Medulla oblongata (tissue), 1 donor: ENCODE data around the gene SCUBE1.
"Not testable (repeated sequence)": the region's sequence is repeated elsewhere in the genome, so short reads cannot be mapped to it uniquely, and the experiment has no call there.

Experiments used
- DNase-seq: peaks from one replicate; pipeline ENCODE4 v3.0.0-alpha.2; 2015; ENCODE audit errors: extremely low spot score

SCUBE1 gene

DNA sequence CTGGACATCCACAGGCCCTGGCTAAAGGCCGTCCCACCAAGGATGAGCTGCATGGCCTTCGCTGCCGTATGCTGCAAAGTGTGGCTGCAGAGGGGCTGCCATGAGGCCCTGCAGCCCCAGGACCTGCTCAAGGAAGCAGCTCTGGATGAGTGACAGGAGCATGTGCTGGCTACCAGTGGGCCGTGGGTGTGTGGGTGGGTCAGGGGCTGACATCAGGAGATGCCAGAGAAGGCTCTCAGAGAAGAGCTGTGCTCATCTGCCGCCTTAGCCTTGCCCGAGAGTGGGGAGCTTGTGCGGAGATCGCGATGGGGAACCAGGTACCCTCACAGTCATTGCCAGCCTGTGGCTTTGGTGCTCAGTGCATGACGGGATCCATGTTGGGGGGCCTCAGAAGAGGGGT is 41.3 kb downstream of the SCUBE1 start:
- no peak for DNase-seq

DNA sequence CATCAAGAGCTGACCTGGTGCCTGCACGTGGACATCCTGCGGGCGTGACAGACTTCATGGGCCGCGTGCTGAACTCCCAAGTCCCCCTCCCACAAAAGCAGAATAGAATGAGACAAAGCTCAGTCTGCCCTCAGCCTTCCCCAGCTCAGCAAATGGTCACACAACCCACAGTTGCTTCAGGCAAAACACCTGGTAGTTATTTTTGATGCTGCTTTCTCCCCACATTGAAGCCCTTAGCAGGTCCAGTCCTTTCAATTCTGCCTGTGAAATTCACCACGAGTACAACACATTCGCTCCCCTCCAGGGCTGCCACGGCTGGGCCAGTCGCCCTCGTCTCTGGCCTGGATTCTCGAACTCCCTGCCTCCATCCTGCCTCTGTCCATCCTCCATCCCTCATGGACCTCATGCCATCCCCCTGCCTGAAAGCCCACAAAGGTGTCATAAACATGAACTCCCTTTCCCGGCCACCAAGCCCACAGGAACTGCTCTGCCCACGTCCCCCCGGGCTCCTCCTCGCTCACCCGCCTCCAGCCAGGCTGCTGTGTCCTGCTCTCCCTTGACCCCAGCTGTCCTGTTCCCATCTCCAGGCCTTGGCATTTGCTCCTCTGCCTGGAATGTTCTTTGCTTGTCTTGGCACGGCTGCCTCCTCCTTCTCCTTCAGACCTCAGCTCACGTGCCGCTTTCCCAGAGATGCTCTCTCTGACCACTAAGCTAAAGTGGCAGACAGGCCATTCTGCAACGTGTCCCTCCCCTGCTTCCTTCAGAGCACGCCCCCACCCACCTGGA is 42.1 kb downstream of the SCUBE1 start:
- DNase-seq = no peak

DNA sequence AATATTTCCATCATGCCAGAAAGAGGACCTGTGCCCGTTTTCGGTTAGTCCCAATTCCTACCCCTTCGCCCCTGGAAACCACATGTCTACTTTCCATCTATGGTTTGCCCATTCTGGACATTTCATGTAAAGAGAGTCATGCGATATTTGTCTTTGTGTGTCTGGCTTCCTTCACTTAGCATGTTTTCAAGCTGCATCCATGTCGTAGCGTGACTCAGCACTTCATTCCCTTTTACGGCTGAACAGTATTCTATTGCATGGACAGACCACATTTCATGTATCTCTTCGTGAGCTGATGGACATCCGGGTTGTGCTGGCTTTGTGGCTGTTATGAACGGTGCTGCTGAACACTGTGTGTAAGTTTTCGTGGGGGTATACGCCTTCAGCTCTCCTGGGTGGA is 43.4 kb downstream of the SCUBE1 start:
- DNase-seq = no peak

DNA sequence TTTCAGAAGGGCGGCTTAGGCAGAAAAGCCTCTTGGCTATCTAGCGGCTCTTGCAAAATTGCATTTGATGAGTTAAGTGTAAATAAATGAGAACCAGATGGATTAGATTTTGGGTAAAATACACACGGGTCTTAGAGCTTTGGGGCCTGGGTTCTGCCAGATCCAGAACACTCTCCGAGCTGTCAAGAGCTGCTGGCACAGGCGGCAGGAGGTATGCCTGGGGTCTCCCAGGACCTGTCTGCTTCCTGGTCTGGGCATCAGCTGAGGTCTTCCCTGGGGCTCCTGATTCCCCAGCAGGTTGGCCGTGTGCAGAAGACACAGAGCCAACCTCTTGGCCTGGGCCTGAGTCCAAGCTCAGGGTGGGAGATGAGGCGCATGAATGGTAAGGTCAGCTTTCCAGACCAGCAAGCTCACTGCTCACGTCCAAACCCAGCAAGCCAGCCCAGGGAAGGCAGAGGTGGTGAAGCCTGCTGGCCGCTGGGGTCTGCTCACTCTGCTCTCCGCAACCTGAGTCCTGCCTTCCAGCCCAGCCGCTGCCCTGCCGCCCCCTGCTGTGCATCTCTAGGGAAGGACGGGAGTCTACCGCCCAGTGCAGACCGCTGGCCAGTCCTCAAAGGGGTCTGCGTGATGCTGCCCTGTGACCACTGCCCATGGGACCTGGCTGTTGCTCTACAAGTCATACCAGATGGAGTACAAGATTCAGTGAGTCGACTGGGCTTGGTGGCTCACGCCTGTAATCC is 44.9 kb downstream of the SCUBE1 start:
- no peak for DNase-seq

DNA sequence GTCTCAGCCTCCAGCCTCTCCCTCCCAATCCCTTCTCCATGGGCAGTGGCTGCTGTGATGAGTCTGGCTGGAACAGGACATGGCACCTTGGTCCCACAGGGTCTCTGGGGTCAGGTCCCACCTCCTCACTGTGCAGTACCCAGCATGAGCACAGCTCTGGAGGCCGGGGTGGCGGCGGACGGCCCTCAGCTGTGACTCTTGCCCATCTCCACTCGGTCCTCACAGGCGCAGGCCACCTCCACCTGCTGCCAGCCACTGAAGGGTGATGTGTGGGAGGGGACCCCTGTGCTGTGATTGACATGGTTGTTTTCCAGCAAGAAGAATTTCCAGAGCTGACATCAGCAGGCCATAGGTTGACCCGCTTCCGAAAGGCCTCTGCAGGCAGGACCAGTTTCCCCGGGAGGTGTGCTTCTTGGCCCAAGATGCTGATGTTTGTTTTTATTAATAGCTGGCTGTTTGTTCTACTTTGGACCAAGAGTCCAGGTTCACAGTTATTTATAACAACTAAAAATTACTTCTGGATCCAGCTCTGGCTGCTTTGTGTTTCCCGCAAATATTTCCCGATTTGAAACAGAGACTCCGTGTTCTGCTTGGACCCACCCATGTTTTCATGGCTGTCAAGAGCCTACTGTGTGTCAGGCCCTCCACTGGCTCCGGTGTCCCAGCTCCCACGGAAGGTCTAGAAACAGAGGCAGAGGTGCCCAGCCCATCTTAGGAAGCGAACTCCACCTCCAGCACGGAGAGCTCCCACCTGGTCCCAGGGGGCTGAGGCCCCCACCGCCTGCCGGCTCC is 45.7 kb downstream of the SCUBE1 start:
- no peak for DNase-seq

DNA sequence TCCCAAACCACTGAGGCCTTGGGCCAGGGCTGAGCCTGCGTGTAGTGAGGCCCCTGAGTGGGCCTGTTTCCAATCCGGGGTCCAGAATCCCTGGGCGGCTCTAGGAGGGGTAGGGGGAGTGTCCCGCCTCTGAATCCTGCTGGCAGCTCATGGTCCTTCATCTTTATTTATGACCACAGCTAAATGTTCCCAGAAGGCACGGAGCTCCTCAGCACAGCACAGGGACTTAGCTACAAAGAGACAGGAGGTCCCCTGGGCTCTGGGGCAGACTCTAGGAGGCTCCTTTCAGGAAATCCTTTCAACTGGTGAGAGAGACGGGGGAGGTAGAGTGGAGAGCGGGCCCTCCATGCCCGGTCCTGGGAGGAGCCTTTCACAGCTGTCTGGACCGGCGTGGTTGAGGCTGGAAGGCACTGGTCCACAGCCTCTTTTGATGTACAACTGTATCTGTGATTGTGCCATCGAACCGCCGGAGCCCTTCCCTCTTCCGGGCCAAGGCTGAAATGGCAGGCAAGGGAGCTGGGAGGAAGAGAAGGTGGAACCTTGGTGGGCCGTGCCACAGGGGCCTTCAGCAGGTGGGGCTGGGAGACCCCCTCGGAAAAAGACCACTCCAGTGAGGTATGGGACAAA is 46.8 kb downstream of the SCUBE1 start:
- no peak for DNase-seq

DNA sequence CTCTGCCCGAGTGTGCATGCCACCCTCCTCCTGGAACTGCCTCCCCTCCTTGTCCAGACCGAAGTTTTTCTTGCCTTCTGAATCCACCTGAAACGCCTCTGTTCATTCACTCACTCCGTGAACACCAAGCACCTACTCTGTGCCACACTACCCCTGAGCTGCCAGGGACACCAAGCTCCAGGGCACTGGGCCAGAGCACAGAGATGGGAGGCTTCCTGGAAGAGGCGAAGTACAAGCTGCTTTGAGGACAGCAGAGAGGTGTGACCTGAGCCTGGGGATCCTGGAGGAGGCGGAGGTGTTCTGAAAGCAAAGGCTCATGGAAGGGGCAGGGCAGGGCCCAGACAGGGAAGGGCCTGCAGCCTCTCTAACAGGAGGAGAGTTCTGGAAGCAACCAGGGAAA is 47.5 kb downstream of the SCUBE1 start:
- DNase-seq = no peak

DNA sequence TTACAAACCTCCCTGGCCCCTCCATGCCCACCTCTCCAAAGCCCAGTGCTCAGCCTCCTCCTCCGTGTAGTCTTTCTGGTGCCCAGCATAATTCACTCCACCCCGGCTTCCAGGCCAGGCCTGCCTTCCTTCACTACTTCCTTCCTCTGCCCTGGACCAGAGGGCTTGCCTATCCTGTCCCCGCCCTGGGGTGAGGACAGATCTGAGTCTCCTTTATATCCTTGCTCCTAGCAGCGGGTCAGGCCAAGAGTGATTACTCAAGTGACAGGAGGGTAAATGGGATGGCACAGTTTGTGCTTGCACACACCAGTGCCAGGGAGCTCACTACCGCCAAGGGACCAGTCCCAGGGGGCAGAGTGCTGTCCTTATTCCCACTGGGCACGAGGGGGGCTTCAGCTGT is 48.0 kb downstream of the SCUBE1 start:
- DNase-seq = no peak

DNA sequence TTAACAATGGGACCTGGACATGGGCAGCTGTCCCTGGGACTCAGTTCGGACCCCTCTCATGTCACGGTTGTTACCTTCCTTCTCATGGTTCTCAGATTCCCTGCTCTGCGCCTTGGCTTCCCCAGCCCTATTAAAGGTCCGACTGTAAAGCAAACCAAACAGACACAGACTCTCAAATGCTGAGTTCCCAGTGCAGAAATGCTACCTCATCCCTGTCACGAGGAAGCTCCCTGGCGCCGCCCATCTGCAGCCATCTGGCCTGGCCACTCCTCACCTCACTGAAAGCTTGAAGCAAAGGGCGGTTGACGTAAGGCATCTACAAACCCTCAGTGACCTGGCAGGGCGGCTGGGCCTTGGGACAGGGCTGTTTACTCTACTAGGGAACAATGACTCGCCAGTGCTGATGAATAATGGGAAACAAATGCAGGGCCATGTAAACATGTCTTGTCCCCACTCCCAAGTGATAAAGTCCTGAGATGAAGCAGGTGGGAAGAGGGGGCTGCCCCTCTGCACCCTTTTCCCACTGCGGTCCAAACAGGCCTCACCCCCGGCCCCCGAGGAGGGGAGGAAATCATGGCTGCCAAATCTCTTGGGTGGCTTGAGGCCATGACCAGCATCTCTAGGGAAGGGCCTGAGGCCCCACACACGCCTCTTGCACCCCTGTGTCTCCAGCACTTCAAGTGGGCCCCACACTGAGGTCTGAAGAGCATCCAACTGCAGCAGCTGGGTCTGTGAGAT is 49.3 kb downstream of the SCUBE1 start:
- DNase-seq = peak; percentile 12

DNA sequence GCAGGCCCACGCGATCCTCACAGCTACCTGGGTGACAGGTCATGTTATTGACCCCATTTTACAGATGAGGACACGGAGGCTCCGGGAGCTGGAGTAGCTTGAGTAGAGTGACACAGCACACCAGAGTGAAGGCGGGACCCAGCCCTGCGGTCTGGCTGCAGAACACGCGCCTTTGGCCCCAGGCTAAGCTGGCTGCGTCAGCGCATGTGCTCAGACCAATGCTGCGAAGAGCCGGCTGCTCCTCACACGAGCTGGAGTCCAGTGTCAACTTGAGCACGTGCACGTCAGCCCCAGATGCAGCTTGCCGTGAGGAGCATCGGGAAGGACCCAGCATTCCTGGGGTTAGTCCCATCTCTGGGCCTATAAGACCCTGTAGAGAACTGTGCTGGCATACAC is 49.9 kb downstream of the SCUBE1 start:
- DNase-seq = no peak

DNA sequence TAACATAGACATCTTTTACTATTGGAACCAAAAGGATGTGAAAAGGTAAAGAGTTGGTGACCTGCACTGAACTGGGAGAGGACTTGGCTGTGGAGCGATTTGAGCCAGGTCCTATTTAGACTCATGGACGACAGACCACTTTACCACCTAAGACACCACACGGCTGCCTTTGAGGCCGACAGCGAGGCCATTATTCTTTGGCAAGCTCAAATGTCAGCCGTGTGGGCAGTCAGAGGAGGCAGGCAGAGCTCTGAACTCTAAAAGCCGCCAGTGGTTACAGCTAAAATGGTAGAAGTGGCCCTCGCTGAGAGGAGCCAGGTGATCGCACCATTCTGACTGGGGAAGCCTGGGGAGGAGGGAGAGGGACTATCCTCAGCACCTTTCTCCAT is 50.5 kb downstream of the SCUBE1 start:
- no peak for DNase-seq

DNA sequence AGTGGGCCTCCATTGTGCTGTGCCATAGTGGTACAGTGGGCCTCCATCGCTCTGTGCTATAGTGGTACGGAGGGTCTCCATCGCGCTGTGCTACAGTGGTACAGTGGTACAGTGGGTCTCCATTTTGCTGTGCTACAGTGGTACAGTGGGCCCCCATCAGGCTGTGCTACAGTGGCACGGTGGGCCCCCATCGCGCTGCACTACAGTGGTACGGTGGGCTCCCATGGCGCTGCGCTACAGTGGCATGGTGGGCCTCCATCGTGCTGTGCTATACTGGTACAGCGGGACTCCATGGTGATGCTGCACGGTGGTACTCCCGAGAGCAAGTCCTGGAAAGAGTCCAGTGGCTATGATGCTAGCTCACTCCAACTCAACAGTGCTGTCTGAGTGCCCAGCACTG is 51.8 kb downstream of the SCUBE1 start:
- no peak for DNase-seq

DNA sequence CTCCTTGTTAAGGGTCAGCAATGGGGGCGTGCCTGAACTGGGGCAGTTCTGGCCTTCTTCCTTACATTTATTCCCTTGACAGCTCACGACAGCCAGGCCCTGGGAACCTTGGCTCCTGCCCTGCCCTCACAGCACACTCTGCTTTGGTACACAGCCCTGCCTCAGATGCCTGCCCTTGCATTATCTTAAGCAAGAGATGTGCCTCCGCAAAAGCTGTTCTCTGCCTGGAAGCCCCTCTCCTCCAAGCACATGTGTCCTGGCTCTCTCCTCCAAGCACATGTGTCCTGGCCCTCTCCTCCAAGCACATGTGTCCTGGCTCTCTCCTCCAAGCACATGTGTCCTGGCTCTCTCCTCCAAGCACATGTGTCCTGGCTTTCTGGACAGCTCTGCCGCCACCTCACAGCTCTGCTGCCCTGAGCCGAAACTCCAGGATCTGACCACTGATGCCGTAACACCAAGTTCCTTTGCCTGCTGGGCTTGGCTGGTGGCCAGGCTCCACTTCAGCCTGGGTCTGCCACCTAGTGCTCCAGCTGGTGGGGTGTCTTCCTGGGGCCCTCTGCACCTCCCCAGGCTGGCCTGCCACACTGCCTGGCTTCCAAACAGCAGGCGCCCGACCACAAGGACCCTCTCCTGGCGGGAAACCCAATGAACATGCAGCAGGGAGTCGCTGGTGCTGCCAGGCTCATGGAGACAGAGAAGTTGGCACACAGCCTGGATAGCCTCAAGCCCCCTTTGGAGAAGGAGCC is 53.0 kb downstream of the SCUBE1 start:
- no peak for DNase-seq

DNA sequence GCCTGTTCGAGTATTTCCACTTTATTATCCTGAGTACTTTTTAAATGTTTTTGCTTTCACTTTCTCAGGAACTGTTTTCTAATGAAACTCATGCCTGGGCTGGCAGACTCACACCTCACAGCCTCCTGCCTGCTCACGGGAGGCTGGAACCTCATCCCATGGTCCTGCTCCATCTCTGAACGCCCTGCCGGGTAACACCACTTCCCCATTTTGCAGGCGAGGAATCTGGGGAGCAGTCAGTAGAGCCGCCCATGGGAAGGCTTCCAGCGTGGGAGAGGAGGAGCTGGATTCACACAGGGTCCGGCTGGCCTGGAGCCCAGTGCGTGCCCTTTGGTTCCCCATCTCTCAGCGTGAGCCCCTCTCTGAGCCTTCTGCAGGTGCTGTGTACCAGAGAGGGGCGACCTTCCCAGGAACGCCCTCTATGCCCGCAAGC is 53.6 kb downstream of the SCUBE1 start:
- no peak for DNase-seq

DNA sequence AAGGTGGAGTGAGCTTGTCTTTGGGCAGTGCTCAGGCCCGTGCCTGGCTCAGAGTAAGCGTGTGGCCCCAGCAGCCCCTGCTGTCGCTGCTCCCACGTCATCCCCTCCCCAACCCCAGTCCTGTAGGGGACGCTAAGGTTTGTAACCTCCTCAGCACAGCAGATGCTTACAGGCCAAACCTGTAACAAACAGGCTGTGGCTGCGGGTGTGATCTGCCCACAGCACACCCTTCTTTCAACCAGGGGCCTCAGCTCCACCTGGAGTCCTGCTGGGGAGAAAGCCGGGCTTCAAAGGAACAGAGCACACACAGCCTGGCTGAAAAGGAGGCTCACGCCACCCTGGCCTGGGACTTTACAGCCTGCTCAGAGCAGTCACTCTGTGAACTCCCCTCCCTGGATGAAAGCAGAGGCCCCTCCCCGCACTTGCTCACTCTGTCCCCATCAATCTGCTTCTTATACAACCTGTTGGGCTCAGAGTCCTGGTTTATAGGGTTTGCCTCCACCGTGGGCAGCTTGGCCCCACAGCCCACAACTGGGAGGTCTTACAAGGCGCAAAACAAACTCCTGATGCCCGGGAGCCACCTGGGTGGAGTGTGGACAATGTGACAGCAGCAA is 54.3 kb downstream of the SCUBE1 start:
- DNase-seq = no peak

DNA sequence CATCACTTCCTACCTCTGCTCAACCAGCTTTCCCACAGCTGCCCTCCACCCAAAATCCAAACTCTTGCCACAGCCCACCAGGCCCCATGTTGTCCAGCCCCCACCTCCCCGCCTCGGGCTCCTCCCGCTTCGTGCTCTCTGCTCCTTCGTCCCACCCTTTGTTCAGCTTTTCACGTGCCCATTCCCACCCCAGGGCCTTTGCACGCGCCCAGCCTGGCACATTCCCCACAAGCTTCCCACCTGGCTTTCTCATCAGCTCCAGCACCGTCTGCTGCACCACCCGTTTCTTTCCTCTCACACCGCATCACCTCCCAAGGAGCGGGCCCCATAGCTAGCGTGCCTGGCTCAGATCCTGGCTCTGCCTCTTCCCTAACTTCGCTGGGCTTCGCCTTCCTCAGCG is 54.8 kb downstream of the SCUBE1 start:
- no peak for DNase-seq

DNA sequence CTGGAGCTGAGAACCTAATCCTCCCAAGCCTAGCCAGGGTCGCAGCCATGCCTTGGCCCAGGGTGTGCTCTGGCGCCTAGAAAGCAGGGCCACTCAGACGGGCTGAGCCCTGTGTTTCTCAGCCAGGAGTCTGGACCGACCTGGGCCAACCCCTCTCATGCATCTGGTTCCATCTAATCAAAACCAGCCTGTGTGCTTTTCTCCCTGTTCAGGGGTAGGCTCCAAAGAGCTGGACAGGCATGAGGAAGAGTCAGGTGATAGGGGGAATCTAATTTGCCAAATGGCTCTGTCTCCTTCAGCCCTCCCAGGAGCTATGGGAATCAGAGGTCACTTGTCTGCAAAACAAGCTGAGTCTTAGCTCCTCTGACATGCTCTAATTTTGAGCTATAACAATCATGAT is 55.7 kb downstream of the SCUBE1 start:
- DNase-seq = no peak

DNA sequence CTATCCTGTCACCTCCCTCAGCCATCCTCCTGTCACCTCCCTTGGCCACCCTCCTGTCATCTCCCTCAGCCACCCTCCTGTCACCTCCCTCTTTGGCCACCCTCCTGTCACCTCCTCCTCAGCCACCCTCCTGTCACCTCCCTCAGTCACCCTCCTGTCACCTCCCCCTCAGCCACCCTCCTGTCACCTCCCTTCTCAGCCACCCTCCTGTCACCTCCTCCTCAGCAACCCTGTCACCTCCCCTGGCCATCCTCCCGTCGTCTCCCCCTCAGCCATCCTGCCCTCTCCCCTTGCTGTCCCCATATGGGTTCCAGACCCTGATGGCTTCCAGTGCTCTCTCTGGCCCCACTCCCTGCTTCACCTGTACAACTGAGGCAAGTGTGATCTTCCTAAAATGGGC is 61.8 kb downstream of the SCUBE1 start:
- DNase-seq = no peak

DNA sequence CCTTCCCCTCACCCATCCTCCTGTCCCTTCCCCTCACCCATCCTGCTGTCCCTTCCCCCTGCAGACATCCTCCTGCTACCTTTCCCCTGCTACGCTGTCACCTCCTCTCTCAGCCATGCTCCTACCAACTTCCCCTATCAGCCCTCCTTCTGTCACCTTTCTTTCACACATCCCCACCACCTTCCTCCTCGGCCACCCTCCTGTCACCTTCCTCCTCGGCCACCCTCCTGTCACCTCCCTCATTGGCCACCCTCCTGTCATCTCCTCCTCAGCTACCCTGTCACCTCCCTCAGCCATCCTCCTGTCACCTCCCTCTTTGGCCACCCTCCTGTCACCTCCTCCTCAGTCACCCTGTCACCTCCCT is 62.7 kb downstream of the SCUBE1 start:
- DNase-seq = not testable (repeated sequence)

DNA sequence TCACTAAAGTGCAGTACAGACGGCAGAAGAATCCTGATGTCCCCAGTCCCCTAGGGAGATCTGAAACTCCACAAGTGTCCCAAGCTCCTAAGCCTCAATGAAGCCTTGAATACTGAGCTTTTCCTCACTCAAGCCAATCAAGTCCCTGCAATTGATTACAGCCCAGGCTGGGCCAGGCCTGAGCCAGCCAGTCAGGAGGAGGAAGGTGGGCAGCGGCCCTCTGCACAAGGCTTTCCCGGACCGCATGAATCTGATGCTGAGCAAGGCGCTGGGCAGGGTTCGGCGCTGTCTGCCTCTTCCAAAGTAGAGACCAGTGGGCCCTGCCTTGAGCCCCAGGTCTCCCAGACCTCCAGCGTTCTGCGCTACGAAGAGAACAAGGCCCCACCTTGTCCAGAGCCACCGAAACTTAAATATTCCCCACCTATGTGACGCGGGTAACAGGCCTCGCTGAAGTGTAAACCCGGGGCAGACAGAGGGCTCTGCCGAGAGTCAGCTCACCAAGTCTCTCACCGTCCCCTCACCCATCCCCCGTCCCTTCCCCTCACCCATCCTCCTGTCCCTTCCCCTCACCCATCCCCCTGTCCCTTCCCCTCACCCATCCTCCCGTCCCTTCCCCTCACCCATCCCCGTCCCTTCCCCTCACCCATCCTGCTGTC is 63.2 kb downstream of the SCUBE1 start:
- no peak for DNase-seq
